ENCODE measurements around the gene MDP1.

DNA sequence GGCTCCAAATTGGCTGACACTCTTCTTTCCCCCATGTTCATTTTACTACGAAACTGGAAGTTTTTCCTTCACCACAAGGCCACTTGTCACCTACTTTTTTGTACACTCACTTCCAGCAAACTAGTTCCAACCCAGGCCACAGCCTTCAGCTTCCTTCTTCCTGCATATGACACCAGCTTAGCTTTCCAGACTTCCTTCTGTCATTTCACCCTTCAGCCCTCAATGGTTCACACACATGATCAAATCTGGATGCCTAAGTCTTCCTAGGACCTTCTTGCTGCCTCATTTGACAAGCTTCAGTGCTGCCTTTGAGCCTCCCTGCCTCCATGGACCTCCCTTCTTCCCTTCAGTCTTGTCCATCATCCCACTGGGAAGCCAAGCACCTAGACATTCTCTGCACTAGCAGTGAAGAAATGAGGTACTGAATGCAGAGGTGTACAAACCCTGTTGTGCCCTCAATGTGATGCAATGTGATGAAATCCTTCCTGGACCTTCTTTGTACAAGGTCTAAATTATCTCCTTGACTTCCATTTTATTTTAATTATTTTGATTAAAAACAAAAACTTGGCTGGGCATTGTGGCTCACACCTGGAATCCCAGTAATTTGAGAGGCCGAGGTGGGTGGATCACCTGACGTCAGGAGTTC is 48.3 kb downstream of the MDP1 start:
- TF ChIP-seq CTCF (IDR thresholded peaks at IDR 0.05): no peak
- no peak for TF ChIP-seq POLR2A (IDR thresholded peaks at IDR 0.05)

Measured in uterus (tissue), 2 donors.